K562 (cell line): ENCODE data around the gene MAP4K4. TPM values are rescaled to one million over a fixed set of nuclear protein-coding genes. Genes with fewer than 3 reads are reported as not detected.

Source experiments
- ATAC-seq: fragments of 200-7000 bp; cut with Tn5 transposase; 3 replicates; pipeline ENCODE4 v1.9.1; 2020; ENCODE audit warnings: moderate library complexity
- BruUV-seq: library from RNA; stranded (reverse); fragments of 400-500 nt; replicated peaks from 2 replicates; lab custom pipeline; 2021; lab: Mats Ljungman, UMichigan
- CTCF ChIA-PET: fragments of 300-600 bp; formaldehyde crosslinking; extraction: SDS; loops from one replicate; lab custom pipeline; 2021; ENCODE audit warnings: low intra/inter-chr PET ratio; lab: Yijun Ruan, JAX
- POLR2A ChIA-PET: fragments of 300-600, 350-650 bp; sonication (Branson Sonifier 250); formaldehyde crosslinking; extraction: SDS; loops from one replicate; lab custom pipeline; 2021; ENCODE audit warnings: antibody characterized with exemption, inconsistent platforms; lab: Yijun Ruan, JAX
- DNase-seq, 4 experiments: peaks; one replicate each; pipeline versions ENCODE4 v3.0.0 to v3.0.0-alpha.2; 2011 to 2018; ENCODE audit warnings: low spot score in 3 of 4, mixed read lengths in 3 of 4; ENCODE audit errors: extremely low read depth in 1 of 4
- FAIRE-seq: peaks from 2 replicates; lab custom pipeline; 2011; peaks lifted over from hg19 to GRCh38; lab: Jason Lieb, UNC
- H2AFZ ChIP-seq: 2 replicates; pipeline ENCODE4 v1.6.0; 2011; ENCODE audit warnings: low read depth, low read length, control low read depth, inconsistent platforms
- H3K27ac ChIP-seq: fragments of 200-600 bp; 3 replicates; pipeline ENCODE4 v1.8.0; 2011; ENCODE audit warnings: low read depth, mild to moderate bottlenecking, control low read depth, inconsistent platforms, low read length, moderate library complexity, mixed read lengths; ENCODE audit errors: extremely low read depth
- H3K27me3 ChIP-seq, 2 experiments: fragments of 300-600 bp in 1 of 2; 2 replicates in 1 of 2; 3 replicates in 1 of 2; pipeline versions ENCODE4 v1.6.0 to v1.8.0; 2011; ENCODE audit warnings: inconsistent platforms in 2 of 2, low read length in 2 of 2, mild to moderate bottlenecking in 1 of 2, mixed read lengths in 1 of 2, moderate library complexity in 1 of 2; ENCODE audit not compliant: control insufficient read depth in 2 of 2, insufficient read depth in 2 of 2
- H3K36me3 ChIP-seq: fragments of 300-600 bp; 3 replicates; pipeline ENCODE4 v1.8.0; 2011; ENCODE audit warnings: mild to moderate bottlenecking, low read length, inconsistent platforms; ENCODE audit not compliant: control insufficient read depth, insufficient read depth
- H3K4me1 ChIP-seq, 2 experiments: fragments of 200-600 bp in 1 of 2; replicated peaks in 1 of 2; 2 replicates in 1 of 2; 3 replicates in 1 of 2; pipeline versions ENCODE4 v1.5.1 to v1.8.0; 2011; ENCODE audit warnings: inconsistent platforms in 2 of 2, low read length in 2 of 2, mild to moderate bottlenecking in 1 of 2, mixed read lengths in 1 of 2, moderate library complexity in 1 of 2; ENCODE audit not compliant: control insufficient read depth in 2 of 2, insufficient read depth in 2 of 2
- H3K4me2 ChIP-seq: 2 replicates; pipeline ENCODE4 v1.6.1; 2011; ENCODE audit warnings: low read length, control low read depth, inconsistent platforms, mixed read lengths; ENCODE audit not compliant: insufficient read depth
- H3K4me3 ChIP-seq: fragments of 200-600 bp; sonication (generic), shearing (Covaris generic); 2 replicates; pipeline ENCODE4 v1.5.1; 2016; ENCODE audit warnings: control low read depth, inconsistent platforms
- H3K79me2 ChIP-seq: fragments of 200-600 bp; 3 replicates; pipeline ENCODE4 v1.8.0; 2011; ENCODE audit warnings: low read length, inconsistent platforms; ENCODE audit not compliant: control insufficient read depth, insufficient read depth
- H3K9ac ChIP-seq, 2 experiments: 2 replicates each; pipeline versions ENCODE4 v1.6.0 to v1.6.1; 2011; ENCODE audit warnings: low read depth in 2 of 2, low read length in 2 of 2, control low read depth in 1 of 2, inconsistent platforms in 1 of 2, mild to moderate bottlenecking in 1 of 2, mixed read lengths in 1 of 2; ENCODE audit not compliant: insufficient read depth in 1 of 2
- H3K9me1 ChIP-seq: one replicate; pipeline ENCODE4 v1.6.0; 2011; ENCODE audit warnings: inconsistent platforms, mild to moderate bottlenecking, low read length, moderate library complexity; ENCODE audit not compliant: control insufficient read depth, insufficient read depth
- H3K9me3 ChIP-seq: replicated peaks from 2 replicates; pipeline ENCODE4 v1.5.1; 2011; ENCODE audit warnings: low read depth, low read length, inconsistent platforms; ENCODE audit not compliant: control insufficient read depth, insufficient read depth
- H4K20me1 ChIP-seq: replicated peaks from 2 replicates; pipeline ENCODE4 v1.6.1; 2011; ENCODE audit warnings: low read length, inconsistent platforms, mixed read lengths; ENCODE audit not compliant: control insufficient read depth, insufficient read depth
- DMBX1 ChIP-seq: fragments of 250-450 bp; sonication (Bioruptor Pico); IDR thresholded peaks from 2 replicates; pipeline ENCODE4 v1.8.0; 2022; ENCODE audit warnings: inconsistent platforms, mild to moderate bottlenecking, moderate library complexity, borderline replicate concordance
- POLR2A ChIP-seq: fragments of 450-650 bp; conservative IDR thresholded peaks from 2 replicates; pipeline ENCODE4 v1.6.1; 2016
- RAD51 ChIP-seq: fragments of 450-650 bp; IDR thresholded peaks from 2 replicates; pipeline ENCODE4 v1.7.1; 2016; ENCODE audit warnings: low read depth, mild to moderate bottlenecking, borderline replicate concordance
- SMAD3 ChIP-seq: fragments of 450-650 bp; formaldehyde crosslinking; conservative IDR thresholded peaks from 2 replicates; pipeline ENCODE4 v1.4.0; 2020; ENCODE audit warnings: mild to moderate bottlenecking
- ZNF184 ChIP-seq: sonication (generic); formaldehyde crosslinking; IDR thresholded peaks from 2 replicates; pipeline ENCODE4 v1.5.0; 2020; ENCODE audit warnings: missing genetic modification reagents
- ZNF551 ChIP-seq: fragments of 250-450 bp; sonication (Bioruptor Pico); IDR thresholded peaks from 2 replicates; pipeline ENCODE4 v1.5.0; 2021; ENCODE audit warnings: mild to moderate bottlenecking, moderate library complexity
- WGBS: fragments of 100-300 bp; shearing (Covaris generic); methylation state at CpG from one replicate; pipeline ENCODE4 v1.1.6; 2016; ENCODE audit warnings: low coverage, mixed read lengths; ENCODE audit not compliant: insufficient coverage; ENCODE audit errors: missing lambda C conversion rate; 5-methylcytosine and 5-hydroxymethylcytosine counted together
- in situ Hi-C: fragments of 300-500 bp; cut with MboI; formaldehyde crosslinking; loops from 4 replicates; pipeline ENCODE4 v1.15.0; 2018; ENCODE audit warnings: inconsistent platforms, mixed read lengths
- intact Hi-C: fragments of 100-400 bp; cut with micrococcal nuclease; formaldehyde crosslinking; loops from 2 replicates; pipeline ENCODE4 v1.14.2; 2022
- polyA plus RNA-seq, 8 experiments: library from polyadenylated mRNA; depleted of rRNA in 4 of 8; stranded (reverse) in 5 of 8; unstranded in 3 of 8; fragments of >200 nt; fragmentation: Nextera tagmentation in 2 of 8; fragmentation: Illumina TruSeq in 1 of 8; extraction: Ambion mirVana in 2 of 8; extraction: Trizol in 1 of 8; gene quantifications; 2 replicates each; pipeline versions ENCODE4 v1.2.1 to v1.2.3, GENCODE V29; 2011 to 2014; ENCODE audit warnings: inconsistent platforms in 1 of 8, missing spikeins in 1 of 8
- total RNA-seq, 7 experiments: library from RNA; depleted of rRNA in 6 of 7; stranded (reverse); fragments of >200 nt in 6 of 7; fragmentation: Illumina TruSeq in 2 of 7; extraction: Trizol in 2 of 7; gene quantifications; 2 replicates each; pipeline versions ENCODE4 v1.2.1 to v1.2.3, GENCODE V29; 2011 to 2021; ENCODE audit warnings: low replicate concordance in 1 of 7

MAP4K4 gene
- total and polyA plus RNA-seq, 9 of the 15 experiments (the other 6 are each of a cell fraction or from before 2014, with no cell fraction given): 7.6 to 76.4 (median 50.6) TPM

DNA sequence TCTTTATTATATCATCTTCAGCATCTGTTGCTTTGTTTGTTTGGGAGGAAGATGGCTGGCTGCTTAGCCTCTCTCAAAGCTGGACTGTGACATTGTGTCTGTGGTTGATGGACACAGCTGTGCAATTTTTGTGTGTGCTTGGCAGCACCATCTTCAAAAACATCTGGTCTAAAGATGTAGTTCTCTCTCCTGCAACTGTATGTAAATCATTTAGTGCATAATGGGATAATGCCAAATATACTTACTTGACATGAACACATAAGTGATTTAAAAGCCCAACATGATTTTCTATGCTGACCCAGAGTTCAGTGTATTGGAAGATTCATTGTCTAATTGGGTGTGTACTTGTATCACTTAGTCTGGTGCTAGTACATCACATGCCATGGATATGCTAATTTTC lies 112.2 kb downstream of the MAP4K4 start:
- Histone ChIP-seq H3K9me3 (no peaks in the 10 kb centered on the region), H3K36me3 (no peaks in the 10 kb centered on the region), H3K9me1 (no peaks in the 10 kb centered on the region), H3K27ac (no peak overlapping the region), H3K79me2 (peaks cover 48% of the 10 kb centered on the region), H2AFZ (no peak overlapping the region), H3K4me3 (no peak overlapping the region), H3K4me1 (peaks cover 13 to 14% of the 10 kb centered on the region in 2 experiments; a peak in 4 of 5 replicates), H4K20me1 (no peaks in the 10 kb centered on the region; the same call in 1 of the 2 replicates), H3K9ac (no peak overlapping the region), H3K4me2 (no peak overlapping the region), H3K27me3 (no peaks in the 10 kb centered on the region)
- FAIRE-seq (no peak), DNase-seq (no peak), ATAC-seq (no peak)
- TF ChIP-seq RAD51: no peak
- POLR2A ChIA-PET: no interaction called here
- intact Hi-C loops: no loop called here
- CTCF ChIA-PET: no interaction called here
- in situ Hi-C loops: no loop called here
- no TSS peak for BruUV-seq

DNA sequence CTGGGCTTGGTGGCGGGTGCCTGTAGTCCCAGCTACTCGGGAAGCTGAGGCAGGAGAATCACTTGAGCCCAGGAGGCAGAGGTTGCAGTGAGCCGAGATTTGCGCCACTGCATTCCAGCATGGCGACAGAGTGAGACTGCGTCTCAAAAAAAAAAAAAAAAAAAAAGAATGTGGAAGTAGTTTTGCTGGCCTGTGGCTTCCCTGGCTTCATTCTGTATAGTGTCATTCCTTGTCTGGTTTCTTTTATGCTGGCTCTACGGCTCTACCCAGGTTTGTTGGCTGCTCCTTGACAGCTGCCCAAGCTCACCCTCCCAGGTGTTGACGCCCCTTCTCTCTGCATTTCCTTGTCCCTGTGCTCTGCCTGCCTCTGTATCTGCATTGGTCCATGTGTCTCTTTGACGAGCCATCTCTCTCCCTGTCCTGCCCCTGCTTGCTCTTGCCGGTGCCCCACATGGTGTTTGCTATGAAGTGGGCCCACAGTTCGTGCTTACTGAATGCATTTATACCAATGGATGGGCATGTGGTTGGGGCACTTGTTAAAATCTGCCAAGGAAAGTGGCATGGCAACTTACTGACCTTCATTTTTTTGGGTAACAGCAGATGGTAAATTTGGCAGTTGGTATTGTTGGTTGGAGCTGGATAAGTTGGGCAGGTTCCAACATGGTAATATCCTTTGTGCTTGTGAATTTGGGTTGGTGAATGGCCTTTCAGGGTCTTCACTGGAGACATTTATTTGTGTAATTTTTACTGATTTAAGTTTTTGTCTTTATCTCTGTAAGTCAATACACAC lies 113.9 kb downstream of the MAP4K4 start:
- Histone ChIP-seq H3K9ac (no peak overlapping the region), H3K79me2 (peaks cover 51% of the 10 kb centered on the region), H4K20me1 (no peaks in the 10 kb centered on the region; the same call in 1 of the 2 replicates), H3K36me3 (no peaks in the 10 kb centered on the region), H2AFZ (no peak overlapping the region), H3K4me2 (no peak overlapping the region), H3K27me3 (no peaks in the 10 kb centered on the region), H3K27ac (no peak overlapping the region), H3K4me3 (no peak overlapping the region), H3K4me1 (peaks cover 0 to 4% of the 10 kb centered on the region in 2 experiments), H3K9me1 (no peaks in the 10 kb centered on the region), H3K9me3 (no peaks in the 10 kb centered on the region)
- ChIA-PET CTCF (no interaction called here), POLR2A (no interaction called here)
- FAIRE-seq (no peak), DNase-seq (no peak), ATAC-seq (no peak)
- TF ChIP-seq DMBX1 (CRISPR knock-in tag): no peak
- no peak for TF ChIP-seq POLR2A
- no peak for TF ChIP-seq SMAD3 (CRISPR knock-in tag)
- no peak for TF ChIP-seq ZNF551 (CRISPR knock-in tag)
- TF ChIP-seq ZNF184 (CRISPR knock-in tag): no peak
- no TSS peak for BruUV-seq
- WGBS: 81% methylated on average over 5 of the region's 11 CpGs
- in situ Hi-C loops: no loop called here
- intact Hi-C loops: no loop called here
